GM21367 (cell line): ENCODE measurements around the gene RCN1.

Source experiments
- ATAC-seq: cut with Tn5 transposase; IDR thresholded peaks from one replicate; pipeline ENCODE4 v1.9.1; 2021; ENCODE audit not compliant: unreplicated experiment

The RCN1 gene

GRCh38 chr11:32151027-32151426 is 60.2 kb downstream of the RCN1 start:
- ATAC-seq: no peak

- no peak for ATAC-seq
These were observed 61.3 kb downstream of the RCN1 start for GRCh38 chr11:32152216-32152615.

GRCh38 chr11:32152821-32153220 is 61.9 kb downstream of the RCN1 start:
- ATAC-seq: no peak

GRCh38 chr11:32153747-32154146 is 62.9 kb downstream of the RCN1 start:
- ATAC-seq: no peak

- ATAC-seq: no peak
These were observed 63.4 kb downstream of the RCN1 start for GRCh38 chr11:32154275-32154674.
